Keratinocyte (primary cell): ENCODE measurements around the gene C1orf167.

Source experiments
- EZH2 ChIP-seq: IDR thresholded peaks from one replicate; pipeline ENCODE4 v1.6.1; 2012; ENCODE audit warnings: inconsistent platforms, mild to moderate bottlenecking, low read length, moderate library complexity
- TF ChIP-seq, protein P1 (sequence below), 3 experiments: IDR thresholded peaks in 1 of 3; conservative IDR thresholded peaks in 1 of 3; optimal IDR thresholded peaks in 1 of 3; 2 replicates in 2 of 3; 3 replicates in 1 of 3; pipeline versions ENCODE3 to v1.5.1; 2011; ENCODE audit warnings: low read length in 3 of 3, mild to moderate bottlenecking in 3 of 3, moderate library complexity in 2 of 3, control low read depth in 1 of 3, inconsistent platforms in 1 of 3; ENCODE audit not compliant: insufficient read depth in 2 of 3; ENCODE audit errors: extremely low read depth in 1 of 3

GRCh38 chr1:11736746-11737639, 25.0 kb upstream of the C1orf167 start:
- TF ChIP-seq, protein P1, sequence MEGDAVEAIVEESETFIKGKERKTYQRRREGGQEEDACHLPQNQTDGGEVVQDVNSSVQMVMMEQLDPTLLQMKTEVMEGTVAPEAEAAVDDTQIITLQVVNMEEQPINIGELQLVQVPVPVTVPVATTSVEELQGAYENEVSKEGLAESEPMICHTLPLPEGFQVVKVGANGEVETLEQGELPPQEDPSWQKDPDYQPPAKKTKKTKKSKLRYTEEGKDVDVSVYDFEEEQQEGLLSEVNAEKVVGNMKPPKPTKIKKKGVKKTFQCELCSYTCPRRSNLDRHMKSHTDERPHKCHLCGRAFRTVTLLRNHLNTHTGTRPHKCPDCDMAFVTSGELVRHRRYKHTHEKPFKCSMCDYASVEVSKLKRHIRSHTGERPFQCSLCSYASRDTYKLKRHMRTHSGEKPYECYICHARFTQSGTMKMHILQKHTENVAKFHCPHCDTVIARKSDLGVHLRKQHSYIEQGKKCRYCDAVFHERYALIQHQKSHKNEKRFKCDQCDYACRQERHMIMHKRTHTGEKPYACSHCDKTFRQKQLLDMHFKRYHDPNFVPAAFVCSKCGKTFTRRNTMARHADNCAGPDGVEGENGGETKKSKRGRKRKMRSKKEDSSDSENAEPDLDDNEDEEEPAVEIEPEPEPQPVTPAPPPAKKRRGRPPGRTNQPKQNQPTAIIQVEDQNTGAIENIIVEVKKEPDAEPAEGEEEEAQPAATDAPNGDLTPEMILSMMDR (optimal IDR thresholded peaks at IDR 0.05 in 1 of 3, IDR thresholded peaks at IDR 0.05 in 1 of 3, conservative IDR thresholded peaks at IDR 0.05 in 1 of 3; ENCODE audit: extremely low read depth in 1 of 3, insufficient read depth in 2 of 3, low read length in 3 of 3) = no peak
- TF ChIP-seq EZH2 = no peak
